Activated naive CD8-positive, alpha-beta T cell treated with anti-CD3 and anti-CD28 coated beads for 36 hours (primary cell): ENCODE data around the gene NUP155. TPM values are rescaled to one million over a fixed set of nuclear protein-coding genes. Genes with fewer than 3 reads are reported as not detected.
A peak's percentile ranks its signal among the peaks of the same experiment; 100 is the strongest.

Experiments
- DNase-seq: peaks from one replicate; pipeline ENCODE4 v3.0.0; 2021
- H3K27ac Mint-ChIP-seq: one replicate; pipeline ENCODE4 v1.8.0; 2022; ENCODE audit warnings: mild to moderate bottlenecking, moderate library complexity, mixed read lengths
- H3K27me3 Mint-ChIP-seq: one replicate; pipeline ENCODE4 v1.8.0; 2022; ENCODE audit warnings: mild to moderate bottlenecking, mixed read lengths
- H3K36me3 Mint-ChIP-seq: one replicate; pipeline ENCODE4 v1.8.0; 2021; ENCODE audit warnings: mild to moderate bottlenecking, mixed read lengths
- H3K4me1 Mint-ChIP-seq: one replicate; pipeline ENCODE4 v1.8.0; 2021; ENCODE audit warnings: mixed read lengths
- H3K4me3 Mint-ChIP-seq: one replicate; pipeline ENCODE4 v1.8.0; 2022; ENCODE audit warnings: mild to moderate bottlenecking, moderate library complexity, mixed read lengths
- H3K9me3 Mint-ChIP-seq: one replicate; pipeline ENCODE4 v1.8.0; 2022; ENCODE audit warnings: mixed read lengths
- total RNA-seq, 2 experiments: library from RNA; stranded (reverse); gene quantifications; one replicate each; pipeline ENCODE4 v1.2.3, GENCODE V29; 2021

NUP155 gene
- total RNA-seq, 2 experiments from 2014 or later, result 106 to 111 TPM

DNA sequence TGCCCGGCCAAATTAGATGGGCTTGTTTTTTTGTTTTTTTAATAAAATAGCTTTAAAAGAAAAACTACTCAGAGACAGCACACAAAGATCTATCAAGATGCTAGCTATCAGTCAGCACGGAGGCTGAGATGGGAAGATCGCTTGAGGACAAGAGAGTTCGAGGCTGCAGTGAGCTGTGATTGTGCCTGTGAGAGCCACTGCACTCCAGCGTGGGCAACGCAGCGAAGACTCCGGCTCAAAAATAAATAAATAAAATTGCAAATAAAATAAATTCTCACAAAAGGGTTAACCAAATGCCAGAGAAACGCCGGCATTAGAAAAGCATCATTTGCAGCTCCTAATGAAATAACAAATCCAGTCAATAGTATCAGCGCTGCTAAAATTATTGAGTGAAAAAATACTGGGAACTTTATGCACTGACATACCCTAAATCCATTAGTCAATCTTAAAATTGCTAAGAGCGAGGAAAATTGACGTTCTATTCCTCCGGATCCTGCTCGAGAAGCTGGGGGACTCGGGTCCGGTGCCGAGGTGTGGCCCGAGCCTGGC is 122.4 kb downstream of the NUP155 start:
- H3K27ac Mint-ChIP-seq, result no peak overlapping the region

DNA sequence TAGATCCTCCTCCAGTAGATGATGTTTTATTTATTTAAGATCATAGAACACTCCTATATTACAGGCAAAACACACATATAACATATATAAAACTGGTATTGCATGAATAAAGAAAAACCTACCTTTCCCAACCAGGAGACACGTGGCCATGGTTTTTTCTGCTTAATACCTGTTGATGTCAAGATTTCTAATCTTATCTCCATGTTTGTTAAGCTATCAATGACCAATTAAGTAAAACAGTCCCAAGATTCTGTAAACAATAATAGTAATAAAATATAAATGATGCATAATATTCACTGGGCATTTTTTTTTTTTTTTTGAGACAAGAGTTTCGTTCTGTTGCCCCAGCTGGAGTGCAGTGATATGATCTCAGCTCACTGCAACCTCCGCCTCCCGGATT is 123.4 kb downstream of the NUP155 start:
- DNase-seq, result no peak
- no peak overlapping the region for H3K27ac Mint-ChIP-seq
- H3K4me3 Mint-ChIP-seq, result peak overlapping the region; percentile 79
- no peaks in the 10 kb centered on the region for H3K9me3 Mint-ChIP-seq
- no peaks in the 10 kb centered on the region for H3K36me3 Mint-ChIP-seq
- no peaks in the 10 kb centered on the region for H3K27me3 Mint-ChIP-seq
- H3K4me1 Mint-ChIP-seq, result peaks cover 17% of the 10 kb centered on the region

More for the DNA sequence above, 122.4 kb downstream of the NUP155 start:
- Mint-ChIP-seq H3K9me3 (no peaks in the 10 kb centered on the region), H3K4me1 (peaks cover 17% of the 10 kb centered on the region), H3K27me3 (no peaks in the 10 kb centered on the region), H3K36me3 (no peaks in the 10 kb centered on the region), H3K4me3 (peak overlapping the region; percentile 79)
- DNase-seq, result no peak

DNA sequence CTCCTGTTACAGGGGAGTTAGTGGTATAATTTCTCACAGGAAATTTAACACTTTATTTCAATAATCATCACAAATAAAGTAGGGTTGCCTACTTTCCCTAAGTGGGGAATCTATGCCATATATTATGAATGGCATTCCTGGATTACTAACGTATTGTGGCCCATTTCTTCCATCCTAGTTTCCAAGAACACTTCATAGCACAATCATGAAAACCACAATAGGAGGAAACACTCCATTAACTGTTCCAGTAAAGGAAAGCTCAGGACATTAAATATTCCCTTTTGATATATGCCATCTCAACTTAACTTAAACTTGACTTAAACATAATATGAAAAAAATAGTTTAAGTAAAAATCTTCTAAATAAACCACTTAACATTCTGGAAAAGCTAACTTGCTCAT is 123.9 kb downstream of the NUP155 start:
- Mint-ChIP-seq H3K27me3 (no peaks in the 10 kb centered on the region), H3K4me3 (no peak overlapping the region), H3K27ac (no peak overlapping the region), H3K4me1 (peaks cover 17% of the 10 kb centered on the region), H3K9me3 (no peaks in the 10 kb centered on the region), H3K36me3 (no peaks in the 10 kb centered on the region)
- DNase-seq, result no peak

Other genes with a start within 250 kb of the NUP155 start
- 1 to 10 TPM; 5.8 TPM for gene CPLANE1, start 121.7 kb downstream of the NUP155 start, total RNA-seq
- 10 to 100 TPM; 36.2 to 36.8 TPM for gene WDR70, start 8.2 kb upstream of the NUP155 start, total RNA-seq